ENCODE measurements around the gene TMSB10. TPM values are rescaled to one million over a fixed set of nuclear protein-coding genes. Genes with fewer than 3 reads are reported as not detected.
"Not testable (repeated sequence)": the region's sequence is repeated elsewhere in the genome, so short reads cannot be mapped to it uniquely, and the experiment has no call there.

Gene TMSB10
- total and polyA plus RNA-seq, 2 experiments from 2014 or later: 2,879 to 2,904 TPM

DNA sequence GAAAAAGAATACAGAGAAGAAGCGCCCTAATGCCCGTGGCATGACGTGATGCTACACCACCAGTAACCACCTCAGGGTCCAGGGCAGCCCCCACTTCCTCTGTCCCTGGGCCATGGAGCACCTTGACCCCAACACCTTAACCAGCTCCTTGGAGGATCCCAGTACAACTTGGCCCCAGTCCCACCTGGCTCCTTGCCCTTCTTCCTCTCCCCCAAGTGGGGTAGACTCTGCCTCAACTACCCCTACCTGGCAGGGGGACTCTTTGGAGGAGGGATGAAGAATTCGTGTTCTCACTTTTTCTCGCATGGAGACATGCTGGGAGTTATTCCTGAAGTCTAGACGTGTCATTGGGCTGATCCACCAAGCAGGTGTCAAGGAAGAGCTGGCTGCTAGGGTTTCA, 43.5 kb upstream of the TMSB10 start:
- no peaks in the 10 kb centered on the region for H3K4me1 ChIP-seq (ENCODE audit: insufficient read depth)
- H3K36me3 ChIP-seq (replicated peaks; ENCODE audit: insufficient read depth, low read depth): no peaks in the 10 kb centered on the region
- no peak for DNase-seq (ENCODE audit: low spot score)
- H4K20me1 ChIP-seq (ENCODE audit: insufficient read depth, poor library complexity, severe bottlenecking): no peaks in the 10 kb centered on the region
- no peak overlapping the region for H3K4me2 ChIP-seq
- H3K27me3 ChIP-seq: no peaks in the 10 kb centered on the region
- no peak overlapping the region for H2AFZ ChIP-seq
- no peak overlapping the region for H3K4me3 ChIP-seq
- H3K9me3 ChIP-seq (ENCODE audit: low read depth): no peaks in the 10 kb centered on the region
- 88% methylated on average over 6 of the region's 6 CpGs for WGBS (ENCODE audit: low lambda C conversion rate, missing lambda C conversion rate)
- H3K79me2 ChIP-seq: no peaks in the 10 kb centered on the region
- H3K27ac ChIP-seq: no peak overlapping the region
- H3K9me2 ChIP-seq (replicated peaks; ENCODE audit: insufficient read depth): no peaks in the 10 kb centered on the region
- TF ChIP-seq EZH2phosphoT487 (IDR thresholded peaks at IDR 0.05; ENCODE audit: low read depth, severe bottlenecking, unreplicated experiment) (no peak), EZH2 (IDR thresholded peaks at IDR 0.05; ENCODE audit: borderline replicate concordance) (no peak)
- TF ChIP-seq, protein P1, sequence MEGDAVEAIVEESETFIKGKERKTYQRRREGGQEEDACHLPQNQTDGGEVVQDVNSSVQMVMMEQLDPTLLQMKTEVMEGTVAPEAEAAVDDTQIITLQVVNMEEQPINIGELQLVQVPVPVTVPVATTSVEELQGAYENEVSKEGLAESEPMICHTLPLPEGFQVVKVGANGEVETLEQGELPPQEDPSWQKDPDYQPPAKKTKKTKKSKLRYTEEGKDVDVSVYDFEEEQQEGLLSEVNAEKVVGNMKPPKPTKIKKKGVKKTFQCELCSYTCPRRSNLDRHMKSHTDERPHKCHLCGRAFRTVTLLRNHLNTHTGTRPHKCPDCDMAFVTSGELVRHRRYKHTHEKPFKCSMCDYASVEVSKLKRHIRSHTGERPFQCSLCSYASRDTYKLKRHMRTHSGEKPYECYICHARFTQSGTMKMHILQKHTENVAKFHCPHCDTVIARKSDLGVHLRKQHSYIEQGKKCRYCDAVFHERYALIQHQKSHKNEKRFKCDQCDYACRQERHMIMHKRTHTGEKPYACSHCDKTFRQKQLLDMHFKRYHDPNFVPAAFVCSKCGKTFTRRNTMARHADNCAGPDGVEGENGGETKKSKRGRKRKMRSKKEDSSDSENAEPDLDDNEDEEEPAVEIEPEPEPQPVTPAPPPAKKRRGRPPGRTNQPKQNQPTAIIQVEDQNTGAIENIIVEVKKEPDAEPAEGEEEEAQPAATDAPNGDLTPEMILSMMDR (IDR thresholded peaks at IDR 0.05; ENCODE audit: poor library complexity): no peak

DNA sequence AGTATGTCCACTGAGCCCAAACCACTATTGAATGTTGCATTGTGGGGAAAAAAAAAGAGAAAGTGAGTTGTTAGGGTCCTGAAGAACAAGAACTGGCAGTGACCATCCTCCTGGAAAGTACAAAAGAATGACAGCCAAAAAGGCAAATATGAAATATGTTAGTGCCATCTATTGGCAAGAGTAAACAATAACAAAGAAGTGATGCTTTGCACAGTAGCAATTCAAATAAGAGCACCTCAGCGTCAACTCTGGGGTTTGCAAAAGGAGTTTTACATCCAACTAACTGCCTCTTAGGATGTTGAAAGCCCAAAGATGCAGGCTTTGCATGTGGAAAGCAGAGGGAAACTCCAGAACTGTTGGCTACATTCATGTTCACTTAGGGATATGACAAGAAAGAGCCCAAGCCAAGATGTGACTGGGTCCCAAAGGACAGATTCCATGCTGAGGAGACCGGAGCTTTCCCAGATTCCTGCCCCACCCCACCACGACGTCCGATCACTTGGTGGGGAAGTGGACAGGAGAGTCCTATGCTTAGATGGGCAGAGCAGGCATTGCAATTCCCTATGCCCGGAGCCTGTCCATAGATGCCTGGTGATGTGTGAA, 40.2 kb upstream of the TMSB10 start:
- no peaks in the 10 kb centered on the region for H3K79me2 ChIP-seq
- no peaks in the 10 kb centered on the region for H3K9me3 ChIP-seq (ENCODE audit: low read depth)
- DNase-seq (ENCODE audit: low spot score): no peak
- TF ChIP-seq, protein P1 (IDR thresholded peaks at IDR 0.05; ENCODE audit: poor library complexity): peak; percentile 27
- no peak for TF ChIP-seq EZH2phosphoT487 (IDR thresholded peaks at IDR 0.05; ENCODE audit: low read depth, severe bottlenecking, unreplicated experiment)
- no peak for TF ChIP-seq EZH2 (IDR thresholded peaks at IDR 0.05; ENCODE audit: borderline replicate concordance)
- WGBS (ENCODE audit: low lambda C conversion rate, missing lambda C conversion rate): 85% methylated on average over 6 of the region's 6 CpGs
- no peak overlapping the region for H2AFZ ChIP-seq
- H3K4me1 ChIP-seq (ENCODE audit: insufficient read depth): no peaks in the 10 kb centered on the region
- no peaks in the 10 kb centered on the region for H3K9me2 ChIP-seq (replicated peaks; ENCODE audit: insufficient read depth)
- H3K4me2 ChIP-seq: no peak overlapping the region
- H3K36me3 ChIP-seq (replicated peaks; ENCODE audit: insufficient read depth, low read depth): no peaks in the 10 kb centered on the region
- H3K27ac ChIP-seq: no peak overlapping the region
- no peak overlapping the region for H3K4me3 ChIP-seq
- H3K27me3 ChIP-seq: no peaks in the 10 kb centered on the region
- H4K20me1 ChIP-seq (ENCODE audit: insufficient read depth, poor library complexity, severe bottlenecking): no peaks in the 10 kb centered on the region

DNA sequence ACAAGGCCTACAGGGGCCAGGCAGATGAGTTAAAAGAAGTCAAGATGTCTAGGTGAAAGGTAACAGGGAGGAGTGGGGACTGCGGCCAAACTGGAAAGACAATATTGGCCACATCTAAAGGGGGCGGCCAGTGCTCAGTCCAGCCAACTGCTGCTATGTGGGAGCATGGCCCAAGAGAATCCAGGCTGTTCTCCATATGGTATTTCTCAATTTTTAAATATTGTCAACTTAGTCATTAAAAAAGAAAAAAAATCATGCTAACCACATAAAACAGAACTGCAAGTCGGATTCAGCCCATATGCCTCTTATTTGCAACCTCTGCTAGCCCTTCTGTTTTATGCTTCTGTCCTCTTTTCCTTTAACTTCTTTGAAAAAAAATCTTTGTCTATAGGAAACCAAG, 39.3 kb upstream of the TMSB10 start:
- Histone ChIP-seq H3K9me2 (replicated peaks; ENCODE audit: insufficient read depth) (no peaks in the 10 kb centered on the region), H3K4me3 (no peak overlapping the region), H3K79me2 (no peaks in the 10 kb centered on the region), H3K36me3 (replicated peaks; ENCODE audit: insufficient read depth, low read depth) (no peaks in the 10 kb centered on the region), H4K20me1 (ENCODE audit: insufficient read depth, poor library complexity, severe bottlenecking) (no peaks in the 10 kb centered on the region), H3K27ac (no peak overlapping the region), H3K9me3 (ENCODE audit: low read depth) (no peaks in the 10 kb centered on the region), H3K27me3 (no peaks in the 10 kb centered on the region), H2AFZ (no peak overlapping the region), H3K4me2 (no peak overlapping the region), H3K4me1 (ENCODE audit: insufficient read depth) (no peaks in the 10 kb centered on the region)
- no peak for TF ChIP-seq EZH2phosphoT487 (IDR thresholded peaks at IDR 0.05; ENCODE audit: low read depth, severe bottlenecking, unreplicated experiment)
- no peak for TF ChIP-seq EZH2 (IDR thresholded peaks at IDR 0.05; ENCODE audit: borderline replicate concordance)
- TF ChIP-seq, protein P1 (IDR thresholded peaks at IDR 0.05; ENCODE audit: poor library complexity): no peak
- WGBS (ENCODE audit: low lambda C conversion rate, missing lambda C conversion rate): 86% methylated on average over 3 of the region's 3 CpGs
- no peak for DNase-seq (ENCODE audit: low spot score)

DNA sequence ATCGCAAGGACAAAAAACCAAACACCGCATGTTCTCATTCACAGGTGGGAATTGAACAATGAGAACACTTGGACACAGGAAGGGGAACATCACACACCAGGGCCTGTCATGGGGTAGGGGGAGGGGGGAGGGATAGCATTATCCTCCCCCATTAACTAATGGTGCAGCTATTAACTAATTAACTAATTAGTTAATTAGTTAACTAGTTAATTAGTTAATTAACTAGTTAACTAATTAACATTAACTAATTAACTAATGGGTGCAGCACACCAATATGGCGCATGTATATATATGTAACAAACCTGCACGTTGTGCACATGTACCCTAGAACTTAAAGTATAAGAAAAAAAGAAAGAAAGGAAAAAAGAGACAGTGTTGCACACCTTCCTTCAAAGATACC, 37.1 kb upstream of the TMSB10 start:
- H3K4me1 ChIP-seq (ENCODE audit: insufficient read depth); H3K9me2 ChIP-seq (replicated peaks; ENCODE audit: insufficient read depth); H3K79me2 ChIP-seq; DNase-seq (ENCODE audit: low spot score); H3K27me3 ChIP-seq; H3K4me3 ChIP-seq; H3K4me2 ChIP-seq; H3K27ac ChIP-seq; H3K36me3 ChIP-seq (replicated peaks; ENCODE audit: insufficient read depth, low read depth); H2AFZ ChIP-seq; H3K9me3 ChIP-seq (ENCODE audit: low read depth); H4K20me1 ChIP-seq (ENCODE audit: insufficient read depth, poor library complexity, severe bottlenecking): not testable (repeated sequence)
- WGBS (ENCODE audit: low lambda C conversion rate, missing lambda C conversion rate): 95% methylated on average over 4 of the region's 4 CpGs
